GM20000 (cell line): ENCODE data around the gene LRRC47.

ENCODE experiments used
- DNase-seq: peaks from one replicate; pipeline ENCODE4 v3.0.0; 2012; ENCODE audit warnings: low spot score
- TF ChIP-seq, protein P1 (sequence below): IDR thresholded peaks from 2 replicates; pipeline ENCODE4 v1.5.1; 2012; ENCODE audit warnings: mild to moderate bottlenecking, control low read depth; ENCODE audit errors: extremely low read depth, missing control alignments

The LRRC47 gene

DNA sequence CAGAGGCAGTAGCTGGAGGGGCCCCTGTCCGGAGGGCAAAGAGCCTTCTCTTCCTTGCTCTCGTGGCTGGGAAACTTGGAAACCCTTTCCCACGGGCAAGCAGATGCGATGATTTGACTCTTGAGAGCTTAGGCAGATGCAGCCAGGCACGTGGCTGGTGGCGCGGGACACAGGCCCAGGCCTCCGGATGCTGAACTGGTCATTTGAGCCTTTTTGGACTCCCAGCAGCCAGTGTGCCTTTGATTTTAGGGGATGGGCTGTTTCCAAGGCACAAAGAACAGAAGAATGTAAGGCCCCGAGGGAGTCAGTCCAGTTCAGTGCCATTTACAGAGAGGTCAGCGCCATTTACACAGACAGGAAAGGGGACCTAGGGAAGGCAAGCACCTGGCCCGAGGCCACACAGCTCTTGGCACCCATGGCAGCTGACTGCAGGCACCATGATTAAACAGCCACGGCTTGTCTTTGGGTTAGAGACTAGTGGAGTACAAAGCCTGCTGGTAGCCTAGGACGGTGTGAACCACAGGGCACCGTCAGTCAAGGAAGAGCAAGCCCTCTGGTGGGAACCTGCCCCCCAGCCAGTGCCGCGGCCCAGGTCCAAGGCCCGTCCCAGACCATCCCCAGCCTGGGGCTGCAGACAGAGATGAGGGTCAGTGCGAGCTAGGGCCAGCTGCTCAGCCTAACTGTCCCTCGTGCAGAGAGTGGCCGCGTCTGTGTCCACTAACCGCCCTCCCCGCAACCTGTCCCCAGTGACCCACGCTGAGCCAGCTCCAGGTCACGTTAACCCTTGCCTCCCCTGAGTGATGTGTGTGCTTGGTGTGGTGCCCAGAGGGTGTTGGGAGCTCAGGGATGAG is 64.5 kb downstream of the LRRC47 start:
- DNase-seq = no peak
- TF ChIP-seq, protein P1, sequence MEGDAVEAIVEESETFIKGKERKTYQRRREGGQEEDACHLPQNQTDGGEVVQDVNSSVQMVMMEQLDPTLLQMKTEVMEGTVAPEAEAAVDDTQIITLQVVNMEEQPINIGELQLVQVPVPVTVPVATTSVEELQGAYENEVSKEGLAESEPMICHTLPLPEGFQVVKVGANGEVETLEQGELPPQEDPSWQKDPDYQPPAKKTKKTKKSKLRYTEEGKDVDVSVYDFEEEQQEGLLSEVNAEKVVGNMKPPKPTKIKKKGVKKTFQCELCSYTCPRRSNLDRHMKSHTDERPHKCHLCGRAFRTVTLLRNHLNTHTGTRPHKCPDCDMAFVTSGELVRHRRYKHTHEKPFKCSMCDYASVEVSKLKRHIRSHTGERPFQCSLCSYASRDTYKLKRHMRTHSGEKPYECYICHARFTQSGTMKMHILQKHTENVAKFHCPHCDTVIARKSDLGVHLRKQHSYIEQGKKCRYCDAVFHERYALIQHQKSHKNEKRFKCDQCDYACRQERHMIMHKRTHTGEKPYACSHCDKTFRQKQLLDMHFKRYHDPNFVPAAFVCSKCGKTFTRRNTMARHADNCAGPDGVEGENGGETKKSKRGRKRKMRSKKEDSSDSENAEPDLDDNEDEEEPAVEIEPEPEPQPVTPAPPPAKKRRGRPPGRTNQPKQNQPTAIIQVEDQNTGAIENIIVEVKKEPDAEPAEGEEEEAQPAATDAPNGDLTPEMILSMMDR = no peak

DNA sequence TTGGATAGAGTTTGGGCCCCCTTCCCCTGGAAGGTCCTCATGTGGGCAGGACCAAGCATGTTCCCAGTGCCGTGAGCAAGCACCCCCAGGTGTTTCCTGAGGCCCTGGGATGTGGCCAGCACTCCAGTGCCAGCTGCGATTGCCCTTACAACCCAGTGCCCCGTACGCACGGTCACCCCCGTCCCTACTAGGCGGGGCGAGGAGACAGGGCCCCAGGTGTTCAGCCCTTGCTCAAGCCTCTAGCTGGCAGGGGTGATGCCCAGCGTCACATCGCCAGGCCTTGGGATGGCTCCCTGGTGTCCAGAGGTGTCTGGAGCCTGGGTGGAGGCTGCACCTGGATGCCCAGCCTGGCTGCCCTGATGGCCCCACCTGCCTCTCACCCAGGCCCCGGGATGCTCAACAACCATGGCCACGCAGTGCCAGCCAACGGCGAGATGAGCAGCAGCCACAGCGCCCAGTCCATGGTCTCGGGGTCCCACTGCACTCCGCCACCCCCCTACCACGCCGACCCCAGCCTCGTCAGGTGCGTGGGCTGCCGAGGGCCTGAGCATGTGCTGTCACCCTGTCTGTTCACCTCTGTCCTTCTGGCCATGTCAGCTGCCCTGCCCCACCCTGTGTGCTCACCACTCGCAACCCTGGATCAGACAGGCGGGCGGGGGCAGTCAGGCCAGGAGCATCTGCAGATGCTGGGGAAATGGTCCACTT is 65.6 kb downstream of the LRRC47 start:
- TF ChIP-seq, protein P1 = no peak

DNA sequence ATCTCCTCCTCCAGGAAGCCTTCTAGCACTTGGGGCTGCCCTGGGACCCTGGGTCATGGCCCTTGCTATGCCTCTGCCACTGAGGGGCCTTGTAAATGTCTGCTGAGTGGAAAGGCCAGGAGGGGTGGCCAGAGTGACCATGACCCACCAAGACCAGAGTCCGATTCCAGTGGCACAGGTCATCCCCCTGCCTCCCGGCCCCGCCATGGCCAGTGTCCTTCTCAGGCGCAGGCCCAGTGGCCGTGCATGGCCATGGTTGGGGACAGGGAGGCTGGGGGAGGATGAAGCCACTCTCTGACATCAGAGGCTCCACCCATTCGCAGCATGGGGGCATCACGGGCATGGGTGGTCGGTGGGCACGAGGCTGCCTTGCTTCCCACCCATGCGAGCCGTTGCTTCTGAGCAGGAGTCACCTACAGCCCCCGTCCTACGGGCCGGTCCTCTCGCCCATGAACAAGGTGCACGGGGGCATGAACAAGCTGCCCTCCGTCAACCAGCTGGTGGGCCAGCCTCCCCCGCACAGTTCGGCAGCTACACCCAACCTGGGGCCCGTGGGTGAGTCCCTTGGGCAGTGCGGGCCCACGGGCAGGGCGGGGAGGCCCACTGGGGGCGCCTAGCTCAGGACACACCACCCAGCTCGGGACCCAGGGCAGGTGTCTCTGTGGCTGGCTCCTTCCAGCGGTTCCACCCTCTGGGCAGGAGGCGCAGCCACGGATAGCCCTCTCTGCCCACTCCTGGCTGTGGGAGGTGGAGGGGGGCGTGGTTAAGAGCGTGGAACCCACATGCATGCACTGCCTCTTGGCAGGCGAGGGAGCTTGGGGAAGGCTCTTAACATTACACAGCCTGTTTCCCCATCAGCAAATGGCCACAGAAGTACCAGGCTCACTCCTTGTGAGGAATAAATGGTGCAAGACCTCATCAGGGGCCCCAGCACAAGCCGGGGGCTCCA is 66.4 kb downstream of the LRRC47 start:
- TF ChIP-seq, protein P1 = no peak
- no peak for DNase-seq

More for the DNA sequence above, 65.6 kb downstream of the LRRC47 start:
- no peak for DNase-seq
